IPS DF 6.9 (cell line): Measurements from ENCODE around the gene LTC4S.

ENCODE experiments used
- DNase-seq: peaks from one replicate; pipeline ENCODE4 v3.0.0-alpha.2; 2013; ENCODE audit warnings: low read depth, low spot score
- H3K27ac ChIP-seq: one replicate; pipeline ENCODE4 v1.5.1; 2013; ENCODE audit warnings: low read length, control low read depth
- H3K27me3 ChIP-seq: 2 replicates; pipeline ENCODE4 v1.6.1; 2013; ENCODE audit warnings: mild to moderate bottlenecking, low read length; ENCODE audit not compliant: control insufficient read depth, insufficient read depth
- H3K36me3 ChIP-seq: 2 replicates; pipeline ENCODE4 v1.6.1; 2013; ENCODE audit warnings: low read length; ENCODE audit not compliant: control insufficient read depth, insufficient read depth
- H3K4me1 ChIP-seq: 2 replicates; pipeline ENCODE4 v1.6.1; 2013; ENCODE audit warnings: low read length; ENCODE audit not compliant: control insufficient read depth, insufficient read depth
- H3K4me3 ChIP-seq: 2 replicates; pipeline ENCODE4 v1.5.1; 2013; ENCODE audit warnings: mild to moderate bottlenecking, low read length
- H3K9me3 ChIP-seq: 2 replicates; pipeline ENCODE4 v1.6.1; 2013; ENCODE audit warnings: low read length, inconsistent platforms; ENCODE audit not compliant: control insufficient read depth, insufficient read depth
- WGBS: extraction: QIAGEN DNeasy Blood & Tissue Kit; methylation state at CpG from one replicate; pipeline ENCODE4 v1.1.7; 2013; ENCODE audit warnings: mixed read lengths, missing lambda C conversion rate; ENCODE audit not compliant: insufficient read length, insufficient coverage; 5-methylcytosine and 5-hydroxymethylcytosine counted together

LTC4S gene

DNA sequence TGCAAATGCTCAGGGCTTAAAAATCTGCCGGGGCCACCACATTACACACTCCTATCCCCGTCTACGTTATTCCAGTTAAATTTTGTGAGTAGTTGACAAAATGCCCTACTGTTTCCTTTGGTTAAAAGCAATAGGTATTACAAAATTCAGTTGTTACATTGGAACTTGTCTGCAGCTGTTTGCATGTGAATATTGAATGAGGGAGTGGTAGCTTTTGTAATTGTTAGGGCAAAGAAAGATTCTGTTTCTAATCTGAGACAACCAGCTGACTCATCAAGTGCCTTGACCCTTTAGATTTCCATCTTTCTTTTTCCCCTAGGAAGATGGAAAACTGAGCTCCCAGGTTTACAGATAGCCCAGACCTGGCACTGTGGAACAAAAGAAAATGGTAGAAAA is 31.0 kb upstream of the LTC4S start:
- H3K27me3 ChIP-seq: no peaks in the 10 kb centered on the region
- no CpG with 5 or more reads among the region's 3 CpGs for WGBS
- 0 out of 2 replicates have a peak, but pooled peaks cover 8% of the 10 kb centered on the region for H3K36me3 ChIP-seq
- H3K27ac ChIP-seq: no peak overlapping the region
- H3K4me3 ChIP-seq: no peak overlapping the region
- H3K4me1 ChIP-seq: 0 out of 2 replicates have a peak, but pooled peaks cover 5% of the 10 kb centered on the region
- no peak for DNase-seq
- H3K9me3 ChIP-seq: no peaks in the 10 kb centered on the region

DNA sequence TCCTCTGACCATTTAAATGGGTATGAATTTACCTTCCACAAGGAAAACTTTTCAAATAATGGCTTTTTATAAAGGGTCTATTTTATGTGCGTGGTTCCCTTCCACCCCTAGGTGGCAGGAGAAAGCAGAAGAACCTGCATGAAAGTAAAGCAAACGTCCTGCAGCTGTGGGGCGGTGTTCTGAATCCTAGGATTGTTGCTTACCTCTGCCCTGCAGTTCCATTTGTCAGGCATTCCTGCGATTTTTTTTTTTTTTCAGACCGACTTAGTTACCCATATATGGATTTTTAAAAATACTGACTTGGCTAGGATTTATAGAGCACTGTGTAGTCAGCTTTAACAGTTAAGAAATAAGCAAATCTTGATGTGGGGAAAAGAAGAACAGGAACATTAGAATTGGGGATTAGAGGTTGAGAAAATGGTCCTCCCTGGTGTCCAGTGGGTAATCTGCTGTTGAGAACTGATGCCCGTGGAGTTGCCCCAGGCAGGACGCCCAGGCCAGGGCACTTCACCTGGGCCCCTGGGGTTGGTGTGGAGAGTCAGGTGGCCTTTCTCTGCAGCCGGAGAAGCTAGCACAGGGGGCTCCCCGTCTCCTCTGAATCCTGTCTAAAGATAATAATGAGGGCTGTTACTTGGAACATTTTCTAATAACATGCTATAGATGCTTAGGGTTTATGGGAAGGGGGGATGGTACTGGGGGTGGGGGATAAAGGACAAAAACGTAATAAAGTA is 30.4 kb upstream of the LTC4S start:
- WGBS: no CpG with 5 or more reads among the region's 10 CpGs
- Histone ChIP-seq H3K27me3 (no peaks in the 10 kb centered on the region), H3K4me3 (no peak overlapping the region), H3K9me3 (no peaks in the 10 kb centered on the region), H3K36me3 (0 out of 2 replicates have a peak, but pooled peaks cover 8% of the 10 kb centered on the region), H3K27ac (no peak overlapping the region), H3K4me1 (0 out of 2 replicates have a peak, but pooled peaks cover 5% of the 10 kb centered on the region)
- DNase-seq: peak; percentile 41

DNA sequence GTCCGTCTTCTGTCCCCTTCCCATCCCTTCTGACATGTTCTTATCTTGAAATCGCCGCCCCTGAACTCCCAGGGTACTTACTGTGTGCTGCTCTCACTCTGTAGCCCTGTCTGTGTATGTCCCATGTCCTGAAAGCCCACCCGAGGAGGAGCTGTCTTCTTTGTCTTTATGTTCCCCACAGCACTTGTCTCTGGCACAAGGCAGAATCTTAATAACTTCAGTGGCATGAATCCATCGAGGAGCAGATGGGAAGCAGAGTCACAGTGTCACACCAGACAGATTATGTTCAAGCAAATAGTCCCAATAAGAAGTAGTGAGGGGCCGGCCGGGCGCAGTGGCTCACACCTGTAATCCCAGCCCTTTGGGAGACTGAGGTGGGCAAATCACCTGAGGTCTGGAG is 29.7 kb upstream of the LTC4S start:
- Histone ChIP-seq H3K27ac (no peak overlapping the region), H3K4me1 (0 out of 2 replicates have a peak, but pooled peaks cover 5% of the 10 kb centered on the region)
- no CpG with 5 or more reads among the region's 8 CpGs for WGBS

DNA sequence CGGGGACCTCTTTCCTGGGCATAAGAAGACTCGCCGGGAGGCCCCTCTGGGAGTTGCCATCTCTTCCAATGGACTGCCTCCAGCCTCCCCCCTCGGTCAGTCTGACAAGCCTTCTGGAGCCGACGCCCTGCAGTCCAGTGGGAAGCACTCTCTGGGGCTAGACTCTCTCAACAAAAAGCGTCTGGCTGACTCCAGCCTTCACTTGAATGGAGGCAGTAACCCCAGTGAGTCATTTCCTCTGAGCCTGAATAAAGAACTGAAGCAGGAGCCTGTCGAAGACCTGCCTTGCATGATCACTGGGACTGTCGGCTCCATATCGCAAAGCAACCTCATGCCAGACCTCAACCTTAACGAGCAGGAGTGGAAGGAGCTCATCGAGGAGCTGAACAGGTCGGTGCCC is 28.4 kb upstream of the LTC4S start:
- DNase-seq: no peak
- no peaks in the 10 kb centered on the region for H3K9me3 ChIP-seq
- H3K4me3 ChIP-seq: no peak overlapping the region
- WGBS: no CpG with 5 or more reads among the region's 13 CpGs
- H3K36me3 ChIP-seq: peaks cover 8% of the 10 kb centered on the region; the same call in 1 of the 2 replicates
- no peaks in the 10 kb centered on the region for H3K27me3 ChIP-seq
- H3K27ac ChIP-seq: no peak overlapping the region
- H3K4me1 ChIP-seq: 0 out of 2 replicates have a peak, but pooled peaks cover 5% of the 10 kb centered on the region

More for the DNA sequence above, 29.7 kb upstream of the LTC4S start:
- Histone ChIP-seq H3K9me3 (no peaks in the 10 kb centered on the region), H3K27me3 (no peaks in the 10 kb centered on the region), H3K36me3 (0 out of 2 replicates have a peak, but pooled peaks cover 8% of the 10 kb centered on the region), H3K4me3 (no peak overlapping the region)
- no peak for DNase-seq

DNA sequence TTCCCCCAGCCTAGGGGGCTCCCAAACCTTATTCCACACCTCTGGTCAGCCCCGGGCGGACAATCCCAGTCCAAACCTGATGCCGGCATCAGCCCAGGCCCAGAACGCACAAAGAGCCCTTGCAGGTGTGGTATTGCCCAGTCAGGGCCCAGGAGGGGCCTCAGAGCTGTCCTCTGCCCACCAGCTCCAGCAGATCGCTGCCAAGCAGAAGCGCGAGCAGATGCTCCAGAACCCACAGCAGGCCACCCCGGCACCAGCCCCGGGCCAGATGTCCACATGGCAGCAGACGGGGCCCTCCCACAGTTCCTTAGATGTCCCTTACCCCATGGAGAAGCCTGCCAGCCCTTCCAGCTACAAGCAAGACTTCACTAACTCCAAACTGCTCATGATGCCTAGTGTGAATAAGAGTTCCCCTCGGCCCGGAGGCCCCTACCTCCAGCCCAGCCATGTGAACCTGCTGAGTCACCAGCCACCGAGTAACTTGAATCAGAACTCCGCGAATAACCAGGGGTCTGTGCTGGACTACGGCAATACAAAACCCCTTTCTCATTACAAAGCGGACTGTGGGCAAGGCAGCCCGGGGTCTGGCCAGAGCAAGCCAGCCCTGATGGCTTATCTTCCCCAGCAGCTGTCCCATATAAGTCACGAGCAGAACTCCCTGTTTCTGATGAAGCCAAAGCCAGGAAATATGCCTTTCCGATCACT is 27.6 kb upstream of the LTC4S start:
- H3K27ac ChIP-seq: no peak overlapping the region
- no peak overlapping the region for H3K4me3 ChIP-seq
- H3K4me1 ChIP-seq: 0 out of 2 replicates have a peak, but pooled peaks cover 5% of the 10 kb centered on the region
- no peaks in the 10 kb centered on the region for H3K27me3 ChIP-seq
- no CpG with 5 or more reads among the region's 20 CpGs for WGBS
- H3K36me3 ChIP-seq: peaks cover 11% of the 10 kb centered on the region; the same call in 1 of the 2 replicates
- DNase-seq: no peak
- no peaks in the 10 kb centered on the region for H3K9me3 ChIP-seq

DNA sequence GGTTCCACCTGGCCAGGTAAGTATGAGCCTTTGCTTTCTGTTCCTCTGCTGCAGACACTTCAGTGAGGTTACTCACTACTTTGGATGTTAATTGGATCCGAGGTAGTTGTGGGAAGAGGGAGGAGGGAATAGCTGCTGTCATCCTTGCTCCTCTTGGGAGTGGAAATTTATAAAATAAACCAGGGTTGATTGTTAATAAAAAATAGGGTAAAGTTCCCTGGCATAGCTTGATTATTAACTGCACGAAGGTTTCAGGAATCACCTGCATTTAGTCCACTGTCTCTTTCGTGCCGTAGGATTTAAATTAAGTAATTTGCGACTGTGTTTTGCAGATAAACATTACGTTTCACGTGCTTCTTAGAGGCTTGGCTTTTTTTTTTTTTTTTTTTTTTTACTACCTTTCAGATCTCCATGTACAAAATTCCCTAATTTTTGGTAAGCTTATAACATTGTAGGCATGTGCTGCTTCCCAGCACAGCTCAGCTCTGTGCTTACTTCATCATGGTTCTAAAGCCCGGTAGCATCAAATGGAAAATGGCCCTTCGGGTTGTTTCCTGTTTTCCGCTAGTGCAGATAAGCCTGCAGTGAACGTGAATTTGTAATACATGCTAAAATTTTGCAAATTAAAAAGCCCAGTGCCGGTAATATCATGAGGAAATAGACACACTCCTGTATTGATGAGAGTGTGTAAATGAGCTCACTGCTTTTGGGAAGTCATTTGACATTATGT is 26.9 kb upstream of the LTC4S start:
- Histone ChIP-seq H3K4me3 (no peak overlapping the region), H3K36me3 (peaks cover 14% of the 10 kb centered on the region; the same call in 1 of the 2 replicates), H3K4me1 (0 out of 2 replicates have a peak, but pooled peaks cover 4% of the 10 kb centered on the region), H3K27ac (no peak overlapping the region), H3K27me3 (no peaks in the 10 kb centered on the region), H3K9me3 (no peaks in the 10 kb centered on the region)
- DNase-seq: no peak
- WGBS: no CpG with 5 or more reads among the region's 12 CpGs

DNA sequence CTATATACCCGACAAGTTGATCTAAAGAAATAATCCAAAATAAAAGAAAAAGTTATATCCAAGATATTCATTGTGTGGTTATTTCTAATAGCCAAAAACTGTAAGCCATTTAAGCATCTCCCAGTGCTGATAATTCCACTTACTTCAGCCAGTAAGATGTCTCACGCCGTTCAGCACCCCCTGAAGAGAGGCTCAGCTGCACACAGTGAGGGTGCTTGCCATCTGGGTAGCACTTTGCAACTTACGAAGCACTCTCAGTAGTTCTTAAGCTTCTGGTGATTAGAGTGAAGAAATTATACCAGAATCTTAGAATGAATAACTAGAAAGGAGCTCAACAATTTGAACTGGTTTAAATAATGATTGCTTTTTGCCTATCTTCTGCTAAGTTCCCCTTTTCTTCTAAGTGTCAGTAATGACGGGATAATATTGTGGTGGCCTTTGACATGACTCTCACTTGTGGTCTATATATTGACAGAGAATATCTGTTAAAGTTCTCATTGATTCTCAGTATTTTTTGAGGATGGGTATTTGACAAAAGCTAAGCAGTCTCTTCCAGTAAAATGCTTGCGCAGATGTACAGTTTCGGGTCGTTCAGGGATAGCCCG is 26.2 kb upstream of the LTC4S start:
- no CpG with 5 or more reads among the region's 9 CpGs for WGBS
- H3K9me3 ChIP-seq: no peaks in the 10 kb centered on the region
- DNase-seq: no peak
- H3K27ac ChIP-seq: no peak overlapping the region
- H3K27me3 ChIP-seq: no peaks in the 10 kb centered on the region
- no peak overlapping the region for H3K4me3 ChIP-seq
- H3K4me1 ChIP-seq: no peaks in the 10 kb centered on the region
- peaks cover 18% of the 10 kb centered on the region; the same call in 1 of the 2 replicates for H3K36me3 ChIP-seq

DNA sequence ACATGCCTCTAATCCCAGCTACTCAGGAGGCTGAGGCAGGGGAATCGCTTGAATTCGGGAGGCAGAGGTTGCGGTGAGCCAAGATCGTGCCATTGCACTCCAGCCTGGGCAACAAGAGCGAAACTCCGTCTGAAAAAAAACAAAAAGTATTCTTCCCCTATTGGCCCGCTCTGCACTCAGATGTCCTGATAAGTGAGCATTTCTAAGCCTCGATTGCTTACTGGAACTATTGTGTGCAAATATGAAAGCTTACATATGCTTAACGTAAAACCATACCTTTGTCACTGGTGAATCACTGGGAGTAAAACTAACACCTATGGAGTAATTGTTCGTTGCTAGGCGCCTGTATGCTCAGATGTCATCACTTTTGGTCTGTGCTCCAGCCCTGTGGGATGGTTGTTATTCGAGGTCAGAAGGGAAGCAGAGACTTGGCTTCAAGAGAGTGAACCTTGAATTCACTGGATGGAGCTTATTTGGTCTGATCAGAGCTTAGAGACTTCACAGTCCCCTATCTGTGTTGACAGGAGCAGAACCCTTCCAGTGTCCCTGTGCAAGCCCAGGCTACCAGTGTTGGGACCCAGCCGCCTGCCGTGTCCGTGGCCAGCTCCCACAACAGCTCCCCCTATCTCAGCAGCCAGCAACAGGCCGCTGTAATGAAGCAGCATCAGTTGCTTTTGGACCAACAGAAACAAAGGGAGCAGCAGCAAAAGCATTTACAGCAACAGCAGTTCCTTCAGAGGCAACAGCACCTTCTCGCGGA is 25.3 kb upstream of the LTC4S start:
- Histone ChIP-seq H3K4me1 (no peaks in the 10 kb centered on the region), H3K27ac (no peak overlapping the region), H3K9me3 (no peaks in the 10 kb centered on the region), H3K27me3 (no peaks in the 10 kb centered on the region), H3K36me3 (peaks cover 21% of the 10 kb centered on the region), H3K4me3 (no peak overlapping the region)
- no CpG with 5 or more reads among the region's 18 CpGs for WGBS
- no peak for DNase-seq

DNA sequence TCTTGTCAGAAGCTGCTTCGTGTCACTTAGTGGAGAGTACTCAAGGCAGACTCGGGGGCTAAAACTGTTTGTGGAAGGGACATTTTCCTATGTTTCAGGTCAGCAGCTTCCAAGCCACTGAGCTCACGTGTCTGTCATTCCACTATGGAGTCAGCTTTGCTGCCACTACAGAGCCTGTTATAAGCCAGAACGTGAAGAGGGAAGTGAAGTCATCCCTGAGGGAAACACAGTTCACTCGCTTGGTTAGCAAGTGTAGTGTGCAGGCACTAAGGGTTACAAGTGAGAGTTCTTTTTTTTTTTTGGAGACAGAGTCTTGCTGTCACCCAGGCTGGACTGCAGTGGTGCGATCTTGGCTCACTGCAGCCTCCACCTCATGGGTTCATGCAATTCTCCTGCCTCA is 24.5 kb upstream of the LTC4S start:
- H3K27ac ChIP-seq: no peak overlapping the region
- no peaks in the 10 kb centered on the region for H3K27me3 ChIP-seq
- H3K36me3 ChIP-seq: peaks cover 26% of the 10 kb centered on the region
- no CpG with 5 or more reads among the region's 6 CpGs for WGBS
- no peaks in the 10 kb centered on the region for H3K4me1 ChIP-seq
- no peak for DNase-seq
- H3K9me3 ChIP-seq: no peaks in the 10 kb centered on the region
- H3K4me3 ChIP-seq: no peak overlapping the region
